Neural progenitor cell (in vitro differentiated cells): ENCODE results near the gene CTNNA3. TPM values are rescaled to one million over a fixed set of nuclear protein-coding genes. Genes with fewer than 3 reads are reported as not detected.

ENCODE experiments used
- DNase-seq: peaks from one replicate; pipeline ENCODE4 v3.0.0-alpha.2; 2016; ENCODE audit warnings: low spot score
- H2AFZ ChIP-seq: fragments of 200-600 bp; sonication (generic); replicated peaks from 2 replicates; pipeline ENCODE4 v1.6.1; 2016; ENCODE audit warnings: antibody characterized with exemption
- H3F3A ChIP-seq: fragments of 200-600 bp; sonication (generic); 2 replicates; pipeline ENCODE4 v1.6.1; 2016; ENCODE audit warnings: antibody characterized with exemption, low read depth
- H3K27ac ChIP-seq: fragments of 200-600 bp; sonication (generic); 2 replicates; pipeline ENCODE4 v1.5.1; 2016; ENCODE audit warnings: mild to moderate bottlenecking
- H3K27me3 ChIP-seq: fragments of 200-600 bp; sonication (generic); 2 replicates; pipeline ENCODE4 v1.6.1; 2016; ENCODE audit warnings: mild to moderate bottlenecking, moderate library complexity
- H3K36me3 ChIP-seq: fragments of 200-600 bp; sonication (generic); 2 replicates; pipeline ENCODE4 v1.5.1; 2016
- H3K4me1 ChIP-seq: fragments of 200-600 bp; sonication (generic); 2 replicates; pipeline ENCODE4 v1.6.1; 2016; ENCODE audit warnings: mixed run types
- H3K4me2 ChIP-seq: fragments of 200-600 bp; sonication (generic); 2 replicates; pipeline ENCODE4 v1.6.1; 2016
- H3K4me3 ChIP-seq: fragments of 200-600 bp; sonication (generic); 2 replicates; pipeline ENCODE4 v1.5.1; 2016
- H3K79me2 ChIP-seq: fragments of 200-600 bp; sonication (generic); 2 replicates; pipeline ENCODE4 v1.6.1; 2016; ENCODE audit warnings: low read depth
- H3K9ac ChIP-seq: fragments of 200-600 bp; sonication (generic); 2 replicates; pipeline ENCODE4 v1.6.1; 2016
- H3K9me3 ChIP-seq: fragments of 200-600 bp; sonication (generic); 2 replicates; pipeline ENCODE4 v1.5.1; 2016; ENCODE audit warnings: low read depth
- H4K20me1 ChIP-seq: fragments of 200-600 bp; sonication (generic); 2 replicates; pipeline ENCODE4 v1.6.1; 2016; ENCODE audit warnings: low read depth
- H3K27ac Mint-ChIP-seq: 3 replicates; pipeline ENCODE4 v1.8.0; 2021; ENCODE audit warnings: mixed read lengths
- H3K27me3 Mint-ChIP-seq: 2 replicates; pipeline ENCODE4 v1.8.0; 2022; ENCODE audit warnings: low read depth, mild to moderate bottlenecking, inconsistent platforms, moderate library complexity, mixed read lengths; ENCODE audit not compliant: insufficient read depth
- H3K36me3 Mint-ChIP-seq: 3 replicates; pipeline ENCODE4 v1.8.0; 2021; ENCODE audit warnings: mixed read lengths
- H3K4me1 Mint-ChIP-seq: 3 replicates; pipeline ENCODE4 v1.8.0; 2021; ENCODE audit warnings: mixed read lengths
- H3K4me3 Mint-ChIP-seq: 3 replicates; pipeline ENCODE4 v1.8.0; 2021; ENCODE audit warnings: mild to moderate bottlenecking, moderate library complexity, mixed read lengths
- H3K9me3 Mint-ChIP-seq: 3 replicates; pipeline ENCODE4 v1.8.0; 2020; ENCODE audit warnings: mixed read lengths
- CTCF ChIP-seq: fragments of 200-600 bp; sonication (generic); IDR thresholded peaks from 2 replicates; pipeline ENCODE4 v1.5.1; 2017; ENCODE audit warnings: antibody characterized with exemption, mild to moderate bottlenecking
- EZH2 ChIP-seq: fragments of 200-600 bp; sonication (generic); IDR thresholded peaks from 2 replicates; pipeline ENCODE4 v1.6.1; 2017; ENCODE audit warnings: antibody characterized with exemption, mild to moderate bottlenecking, moderate library complexity
- EZH2phosphoT487 ChIP-seq: fragments of 200-600 bp; sonication (generic); IDR thresholded peaks from 2 replicates; pipeline ENCODE4 v1.6.1; 2017; ENCODE audit warnings: antibody characterized with exemption
- total RNA-seq: library from RNA; depleted of rRNA; stranded (reverse); fragments of >200 nt; gene quantifications from 2 replicates; pipeline ENCODE4 v1.2.3, GENCODE V29; 2015; ENCODE audit warnings: low replicate concordance

The CTNNA3 gene
- total RNA-seq, 1 donor from 2014 or later = 12.9 TPM

GRCh38 chr10:66277481-66277880, 1418.5 kb downstream of the CTNNA3 start:
- H3K4me3 Mint-ChIP-seq = no peak overlapping the region
- H3K27ac Mint-ChIP-seq = no peak overlapping the region
- Histone ChIP-seq H3K4me2 (no peak overlapping the region), H3K9me3 (no peaks in the 10 kb centered on the region), H4K20me1 (no peaks in the 10 kb centered on the region), H2AFZ (no peak overlapping the region), H3K4me3 (no peak overlapping the region), H3K27ac (no peak overlapping the region), H3K79me2 (no peaks in the 10 kb centered on the region), H3K27me3 (no peaks in the 10 kb centered on the region), H3K36me3 (no peaks in the 10 kb centered on the region), H3K4me1 (no peaks in the 10 kb centered on the region), H3F3A (no peaks in the 10 kb centered on the region), H3K9ac (no peak overlapping the region)
- TF ChIP-seq EZH2 (no peak), CTCF (peak; percentile 53)
- H3K9me3 Mint-ChIP-seq = no peaks in the 10 kb centered on the region
- H3K36me3 Mint-ChIP-seq = no peaks in the 10 kb centered on the region
- DNase-seq = no peak
- peaks cover 2% of the 10 kb centered on the region for H3K4me1 Mint-ChIP-seq
- H3K27me3 Mint-ChIP-seq = no peaks in the 10 kb centered on the region

- Mint-ChIP-seq H3K9me3 (no peaks in the 10 kb centered on the region), H3K36me3 (no peaks in the 10 kb centered on the region), H3K27ac (no peak overlapping the region), H3K4me3 (no peak overlapping the region), H3K4me1 (peaks cover 4% of the 10 kb centered on the region), H3K27me3 (no peaks in the 10 kb centered on the region)
- no peaks in the 10 kb centered on the region for H3K79me2 ChIP-seq
- H3K9me3 ChIP-seq = no peaks in the 10 kb centered on the region
- no peak for DNase-seq
- no peaks in the 10 kb centered on the region for H3K27me3 ChIP-seq
- H3F3A ChIP-seq = no peaks in the 10 kb centered on the region
- no peak overlapping the region for H3K4me3 ChIP-seq
- TF ChIP-seq EZH2phosphoT487 = no peak
- TF ChIP-seq CTCF = no peak
- no peak for TF ChIP-seq EZH2
- H3K27ac ChIP-seq = no peak overlapping the region
- peaks cover 3% of the 10 kb centered on the region for H3K4me1 ChIP-seq
- no peaks in the 10 kb centered on the region for H4K20me1 ChIP-seq
- no peak overlapping the region for H3K9ac ChIP-seq
- H2AFZ ChIP-seq = no peak overlapping the region
- H3K4me2 ChIP-seq = no peak overlapping the region
- H3K36me3 ChIP-seq = no peaks in the 10 kb centered on the region
Observed at GRCh38 chr10:66273966-66274519, 1422.0 kb downstream of the CTNNA3 start.

GRCh38 chr10:66265398-66265797, 1430.6 kb downstream of the CTNNA3 start:
- Mint-ChIP-seq H3K4me1 (peaks cover 13% of the 10 kb centered on the region), H3K27ac (no peak overlapping the region), H3K27me3 (no peaks in the 10 kb centered on the region), H3K9me3 (no peaks in the 10 kb centered on the region), H3K36me3 (no peaks in the 10 kb centered on the region), H3K4me3 (no peak overlapping the region)
- Histone ChIP-seq H3K27me3 (no peaks in the 10 kb centered on the region), H3K36me3 (no peaks in the 10 kb centered on the region), H2AFZ (no peak overlapping the region), H3K4me1 (peaks cover 11% of the 10 kb centered on the region), H3K4me3 (no peak overlapping the region), H3K9ac (no peak overlapping the region), H4K20me1 (no peaks in the 10 kb centered on the region), H3F3A (no peaks in the 10 kb centered on the region), H3K79me2 (no peaks in the 10 kb centered on the region), H3K9me3 (no peaks in the 10 kb centered on the region), H3K27ac (no peak overlapping the region), H3K4me2 (no peak overlapping the region)
- DNase-seq = no peak
- TF ChIP-seq EZH2 (no peak), CTCF (peak; percentile 8), EZH2phosphoT487 (no peak)
